ENCODE results near the gene PAFAH1B1. TPM values are rescaled to one million over a fixed set of nuclear protein-coding genes. Genes with fewer than 3 reads are reported as not detected.

PAFAH1B1 gene
- total RNA-seq, 4 donors from 2014 or later: 33.4 to 91.6 (median 78.8) TPM

DNA sequence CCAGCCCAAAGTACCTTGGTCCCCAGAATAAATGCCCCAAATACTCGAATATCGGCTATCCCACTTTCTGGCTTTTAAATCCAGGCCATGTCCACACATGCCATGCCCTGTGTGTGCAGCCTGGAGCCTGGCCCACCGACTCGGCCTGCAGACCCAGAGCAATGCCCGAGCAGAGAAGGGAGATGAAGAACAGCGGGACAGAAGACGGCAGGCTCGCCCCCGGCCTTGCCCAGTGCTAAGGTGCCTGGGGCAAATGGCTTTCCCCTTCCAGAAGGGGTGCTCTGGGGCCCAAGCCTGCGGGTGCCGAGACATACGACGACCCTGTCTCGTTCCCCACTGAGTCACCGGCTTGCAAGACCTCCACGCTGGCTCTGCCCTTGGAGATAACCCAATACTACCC, 110.2 kb downstream of the PAFAH1B1 start:
- WGBS, 2 donors: 76 to 86% methylated on average over 2 to 3 of the region's 16 CpGs
- H3K4me3 ChIP-seq: no peak overlapping the region
- DNase-seq: no peak
- peaks cover 17 to 42% (median 20%) of the 10 kb centered on the region in 3 donors for H3K4me1 ChIP-seq
- H3K9me3 ChIP-seq: no peaks in the 10 kb centered on the region
- H3K27me3 ChIP-seq: no peaks in the 10 kb centered on the region
- intact Hi-C loops (cut with DNase I): no loop called here
- TF ChIP-seq POLR2A (IDR thresholded peaks at IDR 0.05): no peak
- TF ChIP-seq, protein P1, sequence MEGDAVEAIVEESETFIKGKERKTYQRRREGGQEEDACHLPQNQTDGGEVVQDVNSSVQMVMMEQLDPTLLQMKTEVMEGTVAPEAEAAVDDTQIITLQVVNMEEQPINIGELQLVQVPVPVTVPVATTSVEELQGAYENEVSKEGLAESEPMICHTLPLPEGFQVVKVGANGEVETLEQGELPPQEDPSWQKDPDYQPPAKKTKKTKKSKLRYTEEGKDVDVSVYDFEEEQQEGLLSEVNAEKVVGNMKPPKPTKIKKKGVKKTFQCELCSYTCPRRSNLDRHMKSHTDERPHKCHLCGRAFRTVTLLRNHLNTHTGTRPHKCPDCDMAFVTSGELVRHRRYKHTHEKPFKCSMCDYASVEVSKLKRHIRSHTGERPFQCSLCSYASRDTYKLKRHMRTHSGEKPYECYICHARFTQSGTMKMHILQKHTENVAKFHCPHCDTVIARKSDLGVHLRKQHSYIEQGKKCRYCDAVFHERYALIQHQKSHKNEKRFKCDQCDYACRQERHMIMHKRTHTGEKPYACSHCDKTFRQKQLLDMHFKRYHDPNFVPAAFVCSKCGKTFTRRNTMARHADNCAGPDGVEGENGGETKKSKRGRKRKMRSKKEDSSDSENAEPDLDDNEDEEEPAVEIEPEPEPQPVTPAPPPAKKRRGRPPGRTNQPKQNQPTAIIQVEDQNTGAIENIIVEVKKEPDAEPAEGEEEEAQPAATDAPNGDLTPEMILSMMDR (IDR thresholded peaks at IDR 0.05): no peak
- no peak overlapping the region for H3K27ac ChIP-seq
- H3K36me3 ChIP-seq: peaks cover 34 to 77% (median 38%) of the 10 kb centered on the region in 3 donors

DNA sequence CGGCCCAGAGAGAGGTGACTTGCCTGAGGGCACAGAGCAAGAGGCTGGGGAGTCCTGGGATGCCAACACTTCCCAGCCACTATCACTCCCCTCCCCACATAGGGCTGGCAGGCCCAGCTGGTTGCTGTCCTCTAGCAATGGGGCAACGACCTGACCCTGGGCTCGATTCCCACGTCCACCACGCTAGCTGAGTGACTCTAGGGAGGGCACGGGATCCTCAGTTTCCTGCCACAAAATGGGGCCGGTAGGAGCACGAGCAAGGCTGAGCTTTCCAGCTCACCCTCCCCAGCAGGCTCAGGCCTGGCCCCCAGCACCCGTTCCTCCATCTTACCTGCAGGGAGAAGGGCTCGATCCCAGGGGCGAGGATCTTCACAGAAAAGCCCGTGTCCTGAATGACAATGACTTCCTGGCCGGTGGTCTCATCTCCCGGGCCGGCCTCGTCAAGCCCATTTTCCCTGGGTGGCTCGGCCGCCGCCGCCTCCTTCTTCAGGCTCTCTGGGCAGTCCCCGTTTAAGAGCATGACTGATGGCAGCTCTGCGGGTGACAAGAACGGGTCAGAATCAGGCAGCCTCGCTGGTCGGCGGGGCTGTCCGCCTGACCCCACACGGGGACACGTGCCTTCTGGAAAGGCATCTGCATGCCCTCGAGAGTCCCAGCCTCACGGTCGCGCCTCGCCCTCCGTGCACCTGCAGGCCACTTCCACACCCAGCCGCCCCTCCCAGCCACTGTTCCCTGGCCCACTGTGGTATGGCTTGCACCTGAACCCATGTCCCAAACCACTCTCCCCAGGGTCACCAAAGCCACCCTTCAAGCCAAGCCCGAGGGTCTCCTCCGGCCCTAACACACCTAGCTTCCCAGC, 110.8 kb downstream of the PAFAH1B1 start:
- 79 to 90% methylated on average over 19 to 25 of the region's 38 CpGs for WGBS, 2 donors
- H3K4me1 ChIP-seq: peaks cover 24 to 49% (median 27%) of the 10 kb centered on the region in 3 donors
- H3K4me3 ChIP-seq: no peak overlapping the region
- H3K27ac ChIP-seq: no peak overlapping the region
- no peaks in the 10 kb centered on the region for H3K27me3 ChIP-seq
- DNase-seq: no peak
- peaks cover 34 to 71% (median 37%) of the 10 kb centered on the region in 3 donors for H3K36me3 ChIP-seq
- intact Hi-C loops (cut with DNase I): no loop called here
- no peaks in the 10 kb centered on the region for H3K9me3 ChIP-seq
- no peak for TF ChIP-seq POLR2A (IDR thresholded peaks at IDR 0.05)
- TF ChIP-seq, protein P1 (IDR thresholded peaks at IDR 0.05): no peak

DNA sequence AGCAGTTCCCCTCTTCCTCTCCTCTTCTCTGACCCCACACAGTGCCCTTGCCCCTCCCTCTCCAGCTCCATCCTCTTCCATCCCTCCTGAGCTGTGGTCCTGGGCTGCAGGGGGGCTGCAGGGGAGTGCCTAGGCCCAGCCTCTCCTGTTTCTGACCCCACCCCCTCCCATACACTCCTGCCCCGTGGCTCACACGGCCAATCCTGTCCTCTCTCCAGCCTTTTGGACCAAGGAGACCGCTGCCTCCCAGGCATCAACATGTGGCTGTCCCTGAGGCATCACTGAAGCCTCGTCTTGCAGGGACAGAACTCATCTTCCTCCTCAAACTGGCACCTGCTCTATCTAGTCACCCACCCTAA, 111.4 kb downstream of the PAFAH1B1 start:
- H3K27me3 ChIP-seq: no peaks in the 10 kb centered on the region
- DNase-seq: no peak
- no peak for TF ChIP-seq POLR2A (IDR thresholded peaks at IDR 0.05)
- TF ChIP-seq, protein P1 (IDR thresholded peaks at IDR 0.05): no peak
- H3K27ac ChIP-seq: no peak overlapping the region
- H3K4me1 ChIP-seq: peaks cover 30 to 55% (median 32%) of the 10 kb centered on the region in 3 donors
- WGBS, 2 donors: 57 to 72% methylated on average over 2 to 4 of the region's 4 CpGs
- no peak overlapping the region for H3K4me3 ChIP-seq
- no peaks in the 10 kb centered on the region for H3K9me3 ChIP-seq
- intact Hi-C loops (cut with DNase I): no loop called here
- peaks cover 33 to 65% (median 37%) of the 10 kb centered on the region in 3 donors for H3K36me3 ChIP-seq

DNA sequence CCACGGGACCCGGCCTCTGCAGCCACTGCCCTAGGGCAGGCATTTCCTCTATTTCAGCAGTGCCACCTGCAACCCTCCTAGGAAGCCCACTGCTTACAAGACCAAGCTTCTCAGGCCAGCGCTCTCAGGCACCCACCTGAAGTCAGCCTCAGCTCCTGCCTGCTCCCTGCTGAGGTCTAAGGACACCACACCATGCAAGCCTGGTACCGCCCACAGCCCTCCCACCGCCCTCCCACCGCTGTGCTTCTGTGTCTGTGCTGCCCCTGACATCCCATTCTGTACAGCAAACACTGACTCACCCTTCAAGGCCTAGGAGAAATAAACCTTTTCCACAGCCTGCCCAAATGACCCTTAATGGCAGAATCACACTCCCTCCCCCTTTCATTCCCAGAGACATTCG, 111.8 kb downstream of the PAFAH1B1 start:
- H3K4me1 ChIP-seq: peaks cover 34 to 59% (median 36%) of the 10 kb centered on the region in 3 donors
- no peak overlapping the region for H3K4me3 ChIP-seq
- H3K27me3 ChIP-seq: no peaks in the 10 kb centered on the region
- H3K36me3 ChIP-seq: peaks cover 29 to 61% (median 33%) of the 10 kb centered on the region in 3 donors
- intact Hi-C loops (cut with DNase I): no loop called here
- H3K9me3 ChIP-seq: no peaks in the 10 kb centered on the region
- no peak for DNase-seq
- TF ChIP-seq POLR2A (IDR thresholded peaks at IDR 0.05): no peak
- TF ChIP-seq, protein P1 (IDR thresholded peaks at IDR 0.05): no peak
- H3K27ac ChIP-seq: no peak overlapping the region
- WGBS, 2 donors: 59 to 86% methylated on average over 4 to 7 of the region's 7 CpGs

Measured in esophagus squamous epithelium (tissue), 5 donors.